ENCODE measurements around the gene RAPGEF6. TPM values are rescaled to one million over a fixed set of nuclear protein-coding genes. Genes with fewer than 3 reads are reported as not detected.
"Not testable (repeated sequence)": the region's sequence is repeated elsewhere in the genome, so short reads cannot be mapped to it uniquely, and the experiment has no call there.

RAPGEF6 gene
- total and polyA plus RNA-seq, 2 experiments from 2014 or later: 9.5 to 20.3 TPM

GRCh38 chr5:131381777-131382176 lies 253.3 kb downstream of the RAPGEF6 start (continued):
- TF ChIP-seq, protein P1, sequence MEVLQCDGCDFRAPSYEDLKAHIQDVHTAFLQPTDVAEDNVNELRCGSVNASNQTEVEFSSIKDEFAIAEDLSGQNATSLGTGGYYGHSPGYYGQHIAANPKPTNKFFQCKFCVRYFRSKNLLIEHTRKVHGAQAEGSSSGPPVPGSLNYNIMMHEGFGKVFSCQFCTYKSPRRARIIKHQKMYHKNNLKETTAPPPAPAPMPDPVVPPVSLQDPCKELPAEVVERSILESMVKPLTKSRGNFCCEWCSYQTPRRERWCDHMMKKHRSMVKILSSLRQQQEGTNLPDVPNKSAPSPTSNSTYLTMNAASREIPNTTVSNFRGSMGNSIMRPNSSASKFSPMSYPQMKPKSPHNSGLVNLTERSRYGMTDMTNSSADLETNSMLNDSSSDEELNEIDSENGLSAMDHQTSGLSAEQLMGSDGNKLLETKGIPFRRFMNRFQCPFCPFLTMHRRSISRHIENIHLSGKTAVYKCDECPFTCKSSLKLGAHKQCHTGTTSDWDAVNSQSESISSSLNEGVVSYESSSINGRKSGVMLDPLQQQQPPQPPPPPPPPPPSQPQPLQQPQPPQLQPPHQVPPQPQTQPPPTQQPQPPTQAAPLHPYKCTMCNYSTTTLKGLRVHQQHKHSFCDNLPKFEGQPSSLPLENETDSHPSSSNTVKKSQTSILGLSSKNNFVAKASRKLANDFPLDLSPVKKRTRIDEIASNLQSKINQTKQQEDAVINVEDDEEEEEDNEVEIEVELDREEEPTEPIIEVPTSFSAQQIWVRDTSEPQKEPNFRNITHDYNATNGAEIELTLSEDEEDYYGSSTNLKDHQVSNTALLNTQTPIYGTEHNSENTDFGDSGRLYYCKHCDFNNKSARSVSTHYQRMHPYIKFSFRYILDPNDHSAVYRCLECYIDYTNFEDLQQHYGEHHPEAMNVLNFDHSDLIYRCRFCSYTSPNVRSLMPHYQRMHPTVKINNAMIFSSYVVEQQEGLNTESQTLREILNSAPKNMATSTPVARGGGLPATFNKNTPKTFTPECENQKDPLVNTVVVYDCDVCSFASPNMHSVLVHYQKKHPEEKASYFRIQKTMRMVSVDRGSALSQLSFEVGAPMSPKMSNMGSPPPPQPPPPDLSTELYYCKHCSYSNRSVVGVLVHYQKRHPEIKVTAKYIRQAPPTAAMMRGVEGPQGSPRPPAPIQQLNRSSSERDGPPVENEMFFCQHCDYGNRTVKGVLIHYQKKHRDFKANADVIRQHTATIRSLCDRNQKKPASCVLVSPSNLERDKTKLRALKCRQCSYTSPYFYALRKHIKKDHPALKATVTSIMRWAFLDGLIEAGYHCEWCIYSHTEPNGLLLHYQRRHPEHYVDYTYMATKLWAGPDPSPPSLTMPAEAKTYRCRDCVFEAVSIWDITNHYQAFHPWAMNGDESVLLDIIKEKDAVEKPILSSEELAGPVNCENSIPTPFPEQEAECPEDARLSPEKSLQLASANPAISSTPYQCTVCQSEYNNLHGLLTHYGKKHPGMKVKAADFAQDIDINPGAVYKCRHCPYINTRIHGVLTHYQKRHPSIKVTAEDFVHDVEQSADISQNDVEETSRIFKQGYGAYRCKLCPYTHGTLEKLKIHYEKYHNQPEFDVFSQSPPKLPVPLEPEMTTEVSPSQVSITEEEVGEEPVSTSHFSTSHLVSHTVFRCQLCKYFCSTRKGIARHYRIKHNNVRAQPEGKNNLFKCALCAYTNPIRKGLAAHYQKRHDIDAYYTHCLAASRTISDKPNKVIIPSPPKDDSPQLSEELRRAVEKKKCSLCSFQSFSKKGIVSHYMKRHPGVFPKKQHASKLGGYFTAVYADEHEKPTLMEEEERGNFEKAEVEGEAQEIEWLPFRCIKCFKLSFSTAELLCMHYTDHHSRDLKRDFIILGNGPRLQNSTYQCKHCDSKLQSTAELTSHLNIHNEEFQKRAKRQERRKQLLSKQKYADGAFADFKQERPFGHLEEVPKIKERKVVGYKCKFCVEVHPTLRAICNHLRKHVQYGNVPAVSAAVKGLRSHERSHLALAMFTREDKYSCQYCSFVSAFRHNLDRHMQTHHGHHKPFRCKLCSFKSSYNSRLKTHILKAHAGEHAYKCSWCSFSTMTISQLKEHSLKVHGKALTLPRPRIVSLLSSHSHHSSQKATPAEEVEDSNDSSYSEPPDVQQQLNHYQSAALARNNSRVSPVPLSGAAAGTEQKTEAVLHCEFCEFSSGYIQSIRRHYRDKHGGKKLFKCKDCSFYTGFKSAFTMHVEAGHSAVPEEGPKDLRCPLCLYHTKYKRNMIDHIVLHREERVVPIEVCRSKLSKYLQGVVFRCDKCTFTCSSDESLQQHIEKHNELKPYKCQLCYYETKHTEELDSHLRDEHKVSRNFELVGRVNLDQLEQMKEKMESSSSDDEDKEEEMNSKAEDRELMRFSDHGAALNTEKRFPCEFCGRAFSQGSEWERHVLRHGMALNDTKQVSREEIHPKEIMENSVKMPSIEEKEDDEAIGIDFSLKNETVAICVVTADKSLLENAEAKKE (CRISPR knock-in tag; IDR thresholded peaks at IDR 0.05): no peak
- no peak for TF ChIP-seq EZH2phosphoT487 (IDR thresholded peaks at IDR 0.05; ENCODE audit: unreplicated experiment)
- no peak for TF ChIP-seq STAT1 (IDR thresholded peaks at IDR 0.05; ENCODE audit: unreplicated experiment)
- no peak for TF ChIP-seq EZH2 (IDR thresholded peaks at IDR 0.05; ENCODE audit: low read depth, unreplicated experiment)

DNA sequence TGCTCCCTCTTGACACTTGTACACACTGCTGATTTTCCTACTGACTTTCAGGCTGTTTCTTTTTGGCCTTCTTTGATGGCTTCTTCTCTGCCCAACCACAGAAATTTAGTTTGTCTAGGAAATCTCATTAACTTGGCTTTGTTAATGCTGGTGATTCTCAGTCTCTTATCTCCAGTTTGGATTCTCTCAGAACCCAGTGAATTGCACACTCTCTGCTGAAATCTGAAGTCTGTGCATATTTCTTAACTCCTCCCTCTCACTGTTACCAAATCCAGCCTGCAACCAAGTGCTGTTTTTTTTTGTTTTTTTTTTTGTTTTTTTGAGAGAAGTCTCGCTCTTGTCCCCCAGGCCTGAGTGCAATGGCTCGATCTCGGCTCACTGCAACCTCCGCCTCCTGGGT lies 254.0 kb downstream of the RAPGEF6 start:
- Histone ChIP-seq H3K4me1 (ENCODE audit: insufficient read depth) (peaks cover 8% of the 10 kb centered on the region), H3K79me2 (replicated peaks; ENCODE audit: insufficient read depth) (0 out of 2 replicates have a peak, but pooled peaks cover 9% of the 10 kb centered on the region), H3K4me3 (no peak overlapping the region), H3K4me2 (no peak overlapping the region), H2AFZ (no peak overlapping the region), H3F3A (replicated peaks; ENCODE audit: low read depth) (no peaks in the 10 kb centered on the region), H3K36me3 (ENCODE audit: insufficient read depth) (no peaks in the 10 kb centered on the region), H3K9me2 (ENCODE audit: insufficient read depth) (no peaks in the 10 kb centered on the region), H4K20me1 (replicated peaks; ENCODE audit: insufficient read depth) (no peaks in the 10 kb centered on the region), H3K27me3 (ENCODE audit: insufficient read depth) (no peaks in the 10 kb centered on the region), H3K27ac (ENCODE audit: low read depth) (no peak overlapping the region)
- no peak for DNase-seq (ENCODE audit: low spot score)
- TF ChIP-seq EZH2phosphoT487 (IDR thresholded peaks at IDR 0.05; ENCODE audit: unreplicated experiment) (no peak), ZNF114 (CRISPR knock-in tag; IDR thresholded peaks at IDR 0.05) (no peak)
- peaks cover 16% of the 10 kb centered on the region; the same call in 2 of the 3 replicates for H3K4me1 Mint-ChIP-seq
- no peak for ATAC-seq
- H3K27ac Mint-ChIP-seq: no peak overlapping the region
- no peaks in the 10 kb centered on the region for H3K36me3 Mint-ChIP-seq (ENCODE audit: low read depth)
- H3K9me3 Mint-ChIP-seq: no peaks in the 10 kb centered on the region
- no peak overlapping the region for H3K4me3 Mint-ChIP-seq
- H3K27me3 Mint-ChIP-seq (ENCODE audit: insufficient read depth, low read depth, poor library complexity): peaks cover 3% of the 10 kb centered on the region

DNA sequence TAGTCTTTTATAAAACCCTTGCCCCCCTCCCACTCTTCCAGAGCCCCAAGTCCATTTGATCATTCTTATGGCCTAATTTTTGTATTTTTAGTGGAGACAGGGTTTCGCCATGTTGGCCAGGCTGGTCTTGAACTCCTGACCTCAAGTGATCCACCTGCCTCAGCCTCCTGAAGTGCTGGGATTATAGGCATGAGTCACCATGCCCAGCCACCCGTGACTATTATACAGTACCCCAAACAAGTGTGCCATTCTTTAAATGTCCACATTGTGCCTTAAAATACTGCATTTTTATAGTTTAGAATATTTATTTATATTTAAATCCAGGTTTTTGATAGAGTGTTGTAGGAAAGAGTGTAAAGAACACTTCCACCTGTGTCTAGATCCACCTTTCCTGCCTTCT lies 254.8 kb downstream of the RAPGEF6 start:
- not testable (repeated sequence) for H3F3A ChIP-seq (replicated peaks; ENCODE audit: low read depth); H3K4me2 ChIP-seq; H3K27me3 Mint-ChIP-seq (ENCODE audit: insufficient read depth, low read depth, poor library complexity); H3K27ac ChIP-seq (ENCODE audit: low read depth); H2AFZ ChIP-seq; H3K36me3 Mint-ChIP-seq (ENCODE audit: low read depth); H3K9me3 Mint-ChIP-seq; H3K9me2 ChIP-seq (ENCODE audit: insufficient read depth); DNase-seq (ENCODE audit: low spot score); H4K20me1 ChIP-seq (replicated peaks; ENCODE audit: insufficient read depth); H3K36me3 ChIP-seq (ENCODE audit: insufficient read depth); H3K4me3 ChIP-seq; H3K79me2 ChIP-seq (replicated peaks; ENCODE audit: insufficient read depth); ATAC-seq; H3K27ac Mint-ChIP-seq; H3K4me3 Mint-ChIP-seq; H3K4me1 ChIP-seq (ENCODE audit: insufficient read depth); H3K27me3 ChIP-seq (ENCODE audit: insufficient read depth)
- peaks cover 16% of the 10 kb centered on the region; the same call in 2 of the 3 replicates for H3K4me1 Mint-ChIP-seq

Measured in GM23338 (cell line).